Heart right ventricle (tissue), 16 donors: ENCODE results near the gene LSAMP. TPM values are rescaled to one million over a fixed set of nuclear protein-coding genes. Genes with fewer than 3 reads are reported as not detected.
A peak's percentile ranks its signal among the peaks of the same experiment; 100 is the strongest.

ENCODE experiments used
- ATAC-seq, 8 donors: fragments of 200-7000 bp; cut with Tn5 transposase; one replicate each; pipeline ENCODE4 v1.9.1; 2020; ENCODE audit warnings: mild to moderate bottlenecking in 8 of 8, moderate library complexity in 8 of 8, moderate number of reproducible peaks in 1 of 8
- DNase-seq, 2 donors: peaks; one replicate each; pipeline ENCODE4 v3.0.0-alpha.2; 2020
- H3K27ac ChIP-seq, 10 donors: fragments of 200-600 bp; sonication (generic) in 2 of 10; one replicate each; pipeline versions ENCODE4 v1.5.0 to v1.8.0; 2020 to 2022; ENCODE audit warnings: mild to moderate bottlenecking in 3 of 10
- H3K27me3 ChIP-seq, 7 donors: fragments of 200-600 bp; one replicate each; pipeline ENCODE4 v1.8.0; 2021 to 2022; ENCODE audit warnings: mild to moderate bottlenecking in 2 of 7
- H3K36me3 ChIP-seq, 9 donors: fragments of 200-600 bp; sonication (generic) in 1 of 9; one replicate each; pipeline versions ENCODE4 v1.5.0 to v1.8.0; 2020 to 2022; ENCODE audit warnings: mild to moderate bottlenecking in 2 of 9
- H3K4me1 ChIP-seq, 9 donors: fragments of 200-600 bp; sonication (generic) in 1 of 9; one replicate each; pipeline versions ENCODE4 v1.5.0 to v1.8.0; 2020 to 2022; ENCODE audit warnings: mild to moderate bottlenecking in 4 of 9
- H3K4me3 ChIP-seq, 10 donors: fragments of 200-600 bp; sonication (generic) in 2 of 10; one replicate each; pipeline versions ENCODE4 v1.5.0 to v1.8.0; 2020 to 2022; ENCODE audit warnings: mild to moderate bottlenecking in 7 of 10, moderate library complexity in 2 of 10
- H3K9me3 ChIP-seq, 11 donors: fragments of 200-600 bp in 10 of 11; sonication (generic) in 2 of 11; one replicate each; pipeline versions ENCODE4 v1.5.0 to v1.8.0; 2013 to 2022; ENCODE audit warnings: mild to moderate bottlenecking in 2 of 11, control low read depth in 1 of 11, moderate library complexity in 1 of 11
- CTCF ChIP-seq, 9 donors: fragments of 200-600 bp; sonication (generic) in 2 of 9; IDR thresholded peaks; one replicate each; pipeline versions ENCODE4 v1.5.0 to v1.8.0; 2021 to 2022; ENCODE audit warnings: antibody characterized with exemption in 9 of 9, mild to moderate bottlenecking in 5 of 9, moderate library complexity in 1 of 9
- WGBS, 2 donors: extraction: QIAGEN DNeasy Blood & Tissue Kit; methylation state at CpG; one replicate each; pipeline ENCODE4 v1.1.7; 2013; ENCODE audit warnings: inconsistent platforms in 1 of 2; 5-methylcytosine and 5-hydroxymethylcytosine counted together
- intact Hi-C, 10 donors: fragments of 100-400 bp; cut with DNase I; formaldehyde crosslinking; loops; one replicate each; pipeline versions ENCODE4 v1.11.1 to v1.14.2; 2022
- polyA plus RNA-seq, 2 donors: library from polyadenylated mRNA; stranded (reverse); fragments of 200-250 nt; gene quantifications; one replicate each; pipeline ENCODE4 v1.2.3, GENCODE V29; 2013
- total RNA-seq, 10 donors: library from RNA; stranded (reverse); fragmentation: NEBNext Ultra II Directional in 3 of 10; extraction: Animal tissue kit (Norgen Biotek cat#: 25700) in 3 of 10; gene quantifications; one replicate each; pipeline versions ENCODE4 v1.2.1 to v1.2.4, GENCODE V29; 2021 to 2023
- donor health status: Arrhythmogenic right ventricular cardiomyopathy.
- donor health status: ischemic (EF 13 %, LVEDD 7.1; RV severe dilation, severe dysfunction).
- donor health status: healthy with polysubstance abuse.
- donor health status: DM: no; HTN: yes; CAD: no.
- donor health status: DM: no; HTN: no; CAD: no.
- donor health status: ischemic (EF 25% LVEDD 6.9; RV normal size, moderate dysfunction).
- donor health status: ischemic (EF 25% LVEDD 5.7; RV mildly dilated, moderate dysfunction).
- donor health status: healthy.
- donor health status: DM: yes; HTN: yes; CAD: no.
- donor health status: Ischemic cardiomyopathy.
- donor health status: ischemic (EF 35%, LVEDD 5.7; RV mildly dilated, moderate dysfunction).
- donor health status: nonischemic (EF 11% LVEDD 7.7; RV severe dilation, severe dysfunction).
- donor health status: DM: yes; HTN: yes; CAD: no.
- donor health status: PGD.
- donor health status: ischemic (EF 29% LVEDD 5.4; RV normal size, mild dysfunction).
- donor health status: nonischemic (EF 23%, LVEDD 6.1; RV moderate dilation, normal function).

LSAMP gene
- total and polyA plus RNA-seq, 12 donors = 0.51 to 9.0 (median 5.4) TPM

GRCh38 chr3:116000311-116000710 is 445.0 kb downstream of the LSAMP start:
- no peaks in the 10 kb centered on the region for H3K36me3 ChIP-seq
- H3K27me3 ChIP-seq = peaks cover 0 to 4% (median 0%) of the 10 kb centered on the region in 7 donors
- intact Hi-C loops = no loop called here
- H3K4me3 ChIP-seq = no peak overlapping the region
- no peaks in the 10 kb centered on the region for H3K9me3 ChIP-seq
- DNase-seq = no peak
- no peak overlapping the region for H3K27ac ChIP-seq
- WGBS, 2 donors = 52 to 65% methylated on average over 3 of the region's 3 CpGs
- TF ChIP-seq CTCF (IDR thresholded peaks at IDR 0.05) = no peak
- ATAC-seq = peak in 2 of 8 donors; percentile 30 to 71
- peaks cover 0 to 11% (median 0%) of the 10 kb centered on the region in 9 donors for H3K4me1 ChIP-seq

GRCh38 chr3:115999613-116000012 is 445.7 kb downstream of the LSAMP start:
- peaks cover 0 to 4% (median 0%) of the 10 kb centered on the region in 7 donors for H3K27me3 ChIP-seq
- H3K27ac ChIP-seq = no peak overlapping the region
- peaks cover 0 to 8% (median 0%) of the 10 kb centered on the region in 9 donors for H3K4me1 ChIP-seq
- TF ChIP-seq CTCF (IDR thresholded peaks at IDR 0.05) = no peak
- ATAC-seq = peak in 1 of 8 donors; percentile 19
- H3K4me3 ChIP-seq = no peak overlapping the region
- DNase-seq = no peak
- intact Hi-C loops = no loop called here
- 25 to 30% methylated on average over 4 of the region's 4 CpGs for WGBS, 2 donors
- H3K9me3 ChIP-seq = no peaks in the 10 kb centered on the region
- H3K36me3 ChIP-seq = no peaks in the 10 kb centered on the region

GRCh38 chr3:115999001-115999585 is 446.2 kb downstream of the LSAMP start:
- Histone ChIP-seq H3K4me1 (peaks cover 0 to 8% (median 0%) of the 10 kb centered on the region in 9 donors), H3K4me3 (no peak overlapping the region), H3K9me3 (no peaks in the 10 kb centered on the region), H3K36me3 (no peaks in the 10 kb centered on the region), H3K27ac (no peak overlapping the region), H3K27me3 (peaks cover 0 to 4% (median 0%) of the 10 kb centered on the region in 7 donors)
- no peak for DNase-seq
- TF ChIP-seq CTCF (IDR thresholded peaks at IDR 0.05) = no peak
- intact Hi-C loops = no loop called here
- ATAC-seq = no peak
- 40 to 47% methylated on average over 5 of the region's 5 CpGs for WGBS, 2 donors

- no peak for TF ChIP-seq CTCF (IDR thresholded peaks at IDR 0.05)
- ATAC-seq (no peak), DNase-seq (no peak)
- Histone ChIP-seq H3K9me3 (no peaks in the 10 kb centered on the region), H3K27ac (no peak overlapping the region), H3K4me1 (peaks cover 0 to 8% (median 0%) of the 10 kb centered on the region in 9 donors), H3K4me3 (no peak overlapping the region), H3K27me3 (peaks cover 0 to 4% (median 0%) of the 10 kb centered on the region in 7 donors), H3K36me3 (no peaks in the 10 kb centered on the region)
- 5 to 22% methylated on average over 3 of the region's 3 CpGs for WGBS, 2 donors
- intact Hi-C loops = no loop called here
Measured at GRCh38 chr3:115996420-115997108, 448.7 kb downstream of the LSAMP start.
